ES-I3 (cell line): ENCODE data around the gene RBFOX1.

ENCODE experiments used
- H3K36me3 ChIP-seq: 2 replicates; pipeline ENCODE4 v1.6.1; 2013; ENCODE audit warnings: mild to moderate bottlenecking, low read length, control low read depth, moderate library complexity; ENCODE audit not compliant: insufficient read depth
- H3K4me1 ChIP-seq: 2 replicates; pipeline ENCODE4 v1.6.1; 2013; ENCODE audit warnings: mild to moderate bottlenecking, control low read depth, low read length; ENCODE audit not compliant: insufficient read depth
- H3K9ac ChIP-seq: 2 replicates; pipeline ENCODE4 v1.6.1; 2013; ENCODE audit warnings: low read depth, mild to moderate bottlenecking, low read length, moderate library complexity
- H3K9me3 ChIP-seq: 2 replicates; pipeline ENCODE4 v1.6.1; 2013; ENCODE audit warnings: mild to moderate bottlenecking, low read length, moderate library complexity; ENCODE audit not compliant: control insufficient read depth, insufficient read depth

RBFOX1 gene

GRCh38 chr16:7394720-7395336 lies 62.2 kb downstream of the RBFOX1 start:
- Histone ChIP-seq H3K36me3 (no peaks in the 10 kb centered on the region), H3K9ac (no peak overlapping the region)

GRCh38 chr16:7397901-7398300 lies 65.3 kb downstream of the RBFOX1 start:
- no peak overlapping the region for H3K9ac ChIP-seq
- H3K9me3 ChIP-seq: no peaks in the 10 kb centered on the region
- no peaks in the 10 kb centered on the region; the same call in 1 of the 2 replicates for H3K4me1 ChIP-seq
- H3K36me3 ChIP-seq: no peaks in the 10 kb centered on the region

More at GRCh38 chr16:7394720-7395336, 62.2 kb downstream of the RBFOX1 start:
- no peaks in the 10 kb centered on the region; the same call in 1 of the 2 replicates for H3K4me1 ChIP-seq
- H3K9me3 ChIP-seq: peaks cover 2% of the 10 kb centered on the region; the same call in 1 of the 2 replicates

- no peak overlapping the region for H3K9ac ChIP-seq
- no peaks in the 10 kb centered on the region; the same call in 1 of the 2 replicates for H3K4me1 ChIP-seq
- no peaks in the 10 kb centered on the region for H3K36me3 ChIP-seq
- no peaks in the 10 kb centered on the region for H3K9me3 ChIP-seq
Observed at GRCh38 chr16:7398536-7398935, 65.9 kb downstream of the RBFOX1 start.

GRCh38 chr16:7399296-7399695 lies 66.7 kb downstream of the RBFOX1 start:
- Histone ChIP-seq H3K4me1 (no peaks in the 10 kb centered on the region; the same call in 1 of the 2 replicates), H3K9ac (no peak overlapping the region), H3K9me3 (no peaks in the 10 kb centered on the region), H3K36me3 (no peaks in the 10 kb centered on the region)

- no peaks in the 10 kb centered on the region for H3K36me3 ChIP-seq
- H3K9ac ChIP-seq: no peak overlapping the region
- H3K4me1 ChIP-seq: no peaks in the 10 kb centered on the region; the same call in 1 of the 2 replicates
- H3K9me3 ChIP-seq: no peaks in the 10 kb centered on the region
Observed at GRCh38 chr16:7400117-7400890, 67.7 kb downstream of the RBFOX1 start.

GRCh38 chr16:7404217-7404616 lies 71.6 kb downstream of the RBFOX1 start:
- H3K9me3 ChIP-seq: no peaks in the 10 kb centered on the region
- H3K36me3 ChIP-seq: no peaks in the 10 kb centered on the region
- H3K4me1 ChIP-seq: no peaks in the 10 kb centered on the region
- H3K9ac ChIP-seq: no peak overlapping the region

- no peaks in the 10 kb centered on the region for H3K9me3 ChIP-seq
- H3K36me3 ChIP-seq: no peaks in the 10 kb centered on the region
- H3K4me1 ChIP-seq: no peaks in the 10 kb centered on the region
- H3K9ac ChIP-seq: no peak overlapping the region
Observed at GRCh38 chr16:7405166-7405565, 72.5 kb downstream of the RBFOX1 start.

- Histone ChIP-seq H3K4me1 (no peaks in the 10 kb centered on the region), H3K9ac (no peak overlapping the region), H3K36me3 (no peaks in the 10 kb centered on the region), H3K9me3 (no peaks in the 10 kb centered on the region)
Observed at GRCh38 chr16:7408700-7409365, 76.2 kb downstream of the RBFOX1 start.

- no peaks in the 10 kb centered on the region for H3K9me3 ChIP-seq
- no peaks in the 10 kb centered on the region for H3K36me3 ChIP-seq
- H3K9ac ChIP-seq: no peak overlapping the region
- no peaks in the 10 kb centered on the region for H3K4me1 ChIP-seq
Observed at GRCh38 chr16:7419441-7419840, 86.8 kb downstream of the RBFOX1 start.

- Histone ChIP-seq H3K36me3 (no peaks in the 10 kb centered on the region), H3K4me1 (no peaks in the 10 kb centered on the region), H3K9ac (no peak overlapping the region), H3K9me3 (no peaks in the 10 kb centered on the region)
Observed at GRCh38 chr16:7420079-7420478, 87.4 kb downstream of the RBFOX1 start.

GRCh38 chr16:7420843-7421242 lies 88.2 kb downstream of the RBFOX1 start:
- no peaks in the 10 kb centered on the region for H3K4me1 ChIP-seq
- H3K9me3 ChIP-seq: no peaks in the 10 kb centered on the region
- no peaks in the 10 kb centered on the region for H3K36me3 ChIP-seq
- H3K9ac ChIP-seq: no peak overlapping the region

- Histone ChIP-seq H3K9ac (no peak overlapping the region), H3K9me3 (no peaks in the 10 kb centered on the region), H3K4me1 (no peaks in the 10 kb centered on the region), H3K36me3 (no peaks in the 10 kb centered on the region)
Observed at GRCh38 chr16:7421578-7421977, 88.9 kb downstream of the RBFOX1 start.

- Histone ChIP-seq H3K9me3 (no peaks in the 10 kb centered on the region), H3K9ac (no peak overlapping the region), H3K4me1 (no peaks in the 10 kb centered on the region), H3K36me3 (no peaks in the 10 kb centered on the region)
Observed at GRCh38 chr16:7422036-7422888, 89.6 kb downstream of the RBFOX1 start.

- H3K4me1 ChIP-seq: no peaks in the 10 kb centered on the region
- no peaks in the 10 kb centered on the region for H3K9me3 ChIP-seq
- H3K9ac ChIP-seq: no peak overlapping the region
- no peaks in the 10 kb centered on the region for H3K36me3 ChIP-seq
Observed at GRCh38 chr16:7423434-7424044, 90.9 kb downstream of the RBFOX1 start.
